A673 (cell line): ENCODE data around the gene DCX.
A peak's percentile ranks its signal among the peaks of the same experiment; 100 is the strongest.

ENCODE experiments used
- CTCF ChIP-seq: fragments of 300-800, 200-600 bp; sonication (generic); conservative IDR thresholded peaks from 2 replicates; pipeline ENCODE4 v1.5.1; 2017; ENCODE audit warnings: low read depth, mild to moderate bottlenecking, antibody characterized with exemption, low read length, moderate library complexity, mixed read lengths
- EZH2 ChIP-seq: fragments of 200-600 bp; sonication (generic); IDR thresholded peaks from 2 replicates; pipeline ENCODE4 v1.6.1; 2017; ENCODE audit warnings: borderline replicate concordance, low read depth, mild to moderate bottlenecking, mixed read lengths, antibody characterized with exemption, low read length; ENCODE audit not compliant: poor library complexity, severe bottlenecking

- TF ChIP-seq CTCF (peak; percentile 64), EZH2 (no peak)
Measured at GRCh38 chrX:111445485-111445884, 33.5 kb upstream of the DCX start.
